Loucy (cell line): ENCODE measurements around the gene TIE1.

Experiments used
- H2AFZ ChIP-seq: fragments of 200-600 bp; sonication (generic); 2 replicates; pipeline ENCODE4 v1.6.0; 2016; ENCODE audit warnings: antibody characterized with exemption, mild to moderate bottlenecking, low read length, moderate library complexity
- H3F3A ChIP-seq: fragments of 200-600 bp; 2 replicates; pipeline ENCODE4 v1.6.0; 2016; ENCODE audit warnings: antibody characterized with exemption, low read depth, mild to moderate bottlenecking
- H3K27me3 ChIP-seq: fragments of 200-600 bp; sonication (generic); 2 replicates; pipeline ENCODE4 v1.6.1; 2014; ENCODE audit warnings: low read length, mild to moderate bottlenecking; ENCODE audit not compliant: insufficient read depth, poor library complexity, severe bottlenecking
- H3K36me3 ChIP-seq: fragments of 200-600 bp; sonication (generic); 2 replicates; pipeline ENCODE4 v1.6.1; 2016; ENCODE audit warnings: low read length; ENCODE audit not compliant: insufficient read depth
- H3K4me1 ChIP-seq: fragments of 200-600 bp; sonication (generic); 2 replicates; pipeline ENCODE4 v1.5.1; 2014; ENCODE audit warnings: low read length, mild to moderate bottlenecking; ENCODE audit not compliant: insufficient read depth, poor library complexity, severe bottlenecking
- H3K4me2 ChIP-seq: fragments of 200-600 bp; sonication (generic); 2 replicates; pipeline ENCODE4 v1.6.0; 2014; ENCODE audit warnings: antibody characterized with exemption, low read length, low read depth, mild to moderate bottlenecking; ENCODE audit not compliant: poor library complexity, severe bottlenecking
- H3K4me3 ChIP-seq: fragments of 200-600 bp; sonication (generic); 2 replicates; pipeline ENCODE4 v1.5.1; 2014; ENCODE audit warnings: low read length, mild to moderate bottlenecking, mixed read lengths; ENCODE audit not compliant: poor library complexity, severe bottlenecking
- H3K79me2 ChIP-seq: fragments of 200-600 bp; sonication (generic); 2 replicates; pipeline ENCODE4 v1.6.1; 2014; ENCODE audit warnings: low read length; ENCODE audit not compliant: insufficient read depth
- H3K9ac ChIP-seq: fragments of 200-600 bp; sonication (generic); 2 replicates; pipeline ENCODE4 v1.6.0; 2014; ENCODE audit warnings: mild to moderate bottlenecking, low read depth, low read length, moderate library complexity; ENCODE audit not compliant: poor library complexity, severe bottlenecking
- H3K9me2 ChIP-seq: fragments of 200-600 bp; sonication (generic); replicated peaks from 2 replicates; pipeline ENCODE4 v1.6.1; 2016; ENCODE audit warnings: low read depth, low read length, mixed read lengths
- H3K9me3 ChIP-seq: fragments of 200-600 bp; sonication (generic); 2 replicates; pipeline ENCODE4 v1.6.1; 2014; ENCODE audit warnings: mild to moderate bottlenecking, antibody characterized with exemption, low read length, low read depth; ENCODE audit not compliant: insufficient read depth
- H4K20me1 ChIP-seq: fragments of 200-600 bp; sonication (generic); 2 replicates; pipeline ENCODE4 v1.6.0; 2014; ENCODE audit warnings: antibody characterized with exemption, low read length, mild to moderate bottlenecking; ENCODE audit not compliant: insufficient read depth, poor library complexity, severe bottlenecking
- CTCF ChIP-seq: fragments of 200-600 bp; sonication (generic); conservative IDR thresholded peaks from 2 replicates; pipeline ENCODE4 v1.5.1; 2014; ENCODE audit warnings: mild to moderate bottlenecking, antibody characterized with exemption, low read length
- EZH2phosphoT487 ChIP-seq: fragments of 200-600 bp; IDR thresholded peaks from 2 replicates; pipeline ENCODE4 v1.6.1; 2018; ENCODE audit warnings: antibody characterized with exemption, mild to moderate bottlenecking, moderate library complexity, borderline replicate concordance

The TIE1 gene

GRCh38 chr1:43322506-43322905 lies 21.7 kb downstream of the TIE1 start:
- Histone ChIP-seq H3F3A (no peaks in the 10 kb centered on the region), H3K4me3 (no peak overlapping the region), H3K4me2 (no peak overlapping the region), H4K20me1 (no peaks in the 10 kb centered on the region), H3K9me3 (no peaks in the 10 kb centered on the region), H3K27me3 (no peaks in the 10 kb centered on the region), H3K4me1 (peaks cover 2% of the 10 kb centered on the region), H3K79me2 (no peaks in the 10 kb centered on the region), H3K36me3 (no peaks in the 10 kb centered on the region), H3K9ac (no peak overlapping the region), H2AFZ (no peak overlapping the region), H3K9me2 (no peaks in the 10 kb centered on the region)
- TF ChIP-seq EZH2phosphoT487 (no peak), CTCF (no peak)

GRCh38 chr1:43324810-43325209 lies 24.0 kb downstream of the TIE1 start:
- H3F3A ChIP-seq: no peaks in the 10 kb centered on the region
- no peak overlapping the region for H3K4me2 ChIP-seq
- TF ChIP-seq EZH2phosphoT487 (no peak), CTCF (no peak)
- peaks cover 4% of the 10 kb centered on the region for H3K4me1 ChIP-seq
- peaks cover 4% of the 10 kb centered on the region; the same call in 1 of the 2 replicates for H3K9me3 ChIP-seq
- no peaks in the 10 kb centered on the region for H4K20me1 ChIP-seq
- H3K27me3 ChIP-seq: no peaks in the 10 kb centered on the region
- H2AFZ ChIP-seq: no peak overlapping the region
- no peaks in the 10 kb centered on the region for H3K9me2 ChIP-seq
- no peaks in the 10 kb centered on the region for H3K36me3 ChIP-seq
- H3K9ac ChIP-seq: no peak overlapping the region
- H3K79me2 ChIP-seq: no peaks in the 10 kb centered on the region
- H3K4me3 ChIP-seq: no peak overlapping the region

- TF ChIP-seq EZH2phosphoT487 (no peak), CTCF (no peak)
- Histone ChIP-seq H3K4me2 (no peak overlapping the region), H3K9me3 (peaks cover 4% of the 10 kb centered on the region; the same call in 1 of the 2 replicates), H3K4me1 (peaks cover 9% of the 10 kb centered on the region), H3K4me3 (no peak overlapping the region), H3K36me3 (no peaks in the 10 kb centered on the region), H3K79me2 (no peaks in the 10 kb centered on the region), H2AFZ (no peak overlapping the region), H3K9me2 (no peaks in the 10 kb centered on the region), H3K27me3 (no peaks in the 10 kb centered on the region), H3F3A (no peaks in the 10 kb centered on the region), H4K20me1 (no peaks in the 10 kb centered on the region), H3K9ac (no peak overlapping the region)
These were observed 24.6 kb downstream of the TIE1 start for GRCh38 chr1:43325381-43325780.
